GM21526 (cell line): ENCODE results near the gene SLC16A13.
"Not testable (repeated sequence)": the region's sequence is repeated elsewhere in the genome, so short reads cannot be mapped to it uniquely, and the experiment has no call there.

Source experiments
- ATAC-seq: cut with Tn5 transposase; IDR thresholded peaks from one replicate; pipeline ENCODE4 v1.9.1; 2021; ENCODE audit warnings: moderate library complexity; ENCODE audit not compliant: unreplicated experiment, low FRiP score

Gene SLC16A13

GRCh38 chr17:7058831-7059447 is 23.1 kb downstream of the SLC16A13 start:
- ATAC-seq: no peak

GRCh38 chr17:7060165-7060891 is 24.5 kb downstream of the SLC16A13 start:
- ATAC-seq: no peak

DNA sequence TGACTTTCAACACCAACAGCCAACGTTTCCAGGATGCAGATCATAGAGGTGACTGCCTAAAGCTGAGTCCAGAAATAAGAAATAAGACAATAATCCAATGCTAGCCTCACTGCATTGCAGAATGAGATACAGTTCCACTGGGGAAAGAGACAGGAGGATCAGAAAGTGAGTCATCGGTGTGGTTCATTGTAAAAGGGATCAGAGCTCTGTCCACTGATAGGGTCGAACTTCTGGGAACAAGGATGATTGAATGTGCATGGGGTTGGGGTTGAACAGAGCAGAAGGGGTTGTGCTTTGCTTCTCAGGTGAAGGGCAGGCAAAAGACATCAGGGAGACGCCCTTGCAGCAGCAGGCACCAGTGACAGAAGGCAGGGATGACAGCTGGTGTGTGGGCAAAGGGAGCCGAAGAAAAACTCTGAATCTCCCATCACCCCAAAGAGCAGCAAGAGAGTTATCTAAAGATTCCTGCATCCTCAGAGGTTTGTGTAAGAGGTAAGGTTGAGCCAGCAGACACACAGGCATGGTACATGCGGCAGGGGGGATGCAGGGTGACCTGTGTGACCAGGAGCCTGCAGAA is 27.8 kb downstream of the SLC16A13 start:
- ATAC-seq: no peak

- ATAC-seq: no peak
Measured at GRCh38 chr17:7064261-7064660, 28.4 kb downstream of the SLC16A13 start.

GRCh38 chr17:7067198-7067597 is 31.4 kb downstream of the SLC16A13 start:
- no peak for ATAC-seq

DNA sequence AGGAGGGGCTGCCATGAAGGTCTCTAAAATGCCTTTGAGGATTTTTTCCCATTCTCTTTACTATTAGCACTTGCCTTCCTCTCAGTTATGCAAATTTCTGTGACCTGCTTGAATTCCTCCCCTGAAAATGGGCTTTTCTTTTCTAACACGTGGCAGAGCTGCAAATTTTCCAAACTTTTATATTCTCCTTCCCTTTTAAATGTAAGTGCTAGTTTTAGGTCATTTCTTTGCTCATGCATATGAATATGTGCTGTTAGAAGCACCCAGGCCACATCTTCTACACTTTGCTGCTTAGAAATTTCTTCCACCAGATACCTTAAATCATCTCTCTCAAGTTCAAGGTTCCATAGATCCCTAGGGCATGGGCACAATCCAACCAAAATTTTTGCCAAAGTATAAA is 32.5 kb downstream of the SLC16A13 start:
- ATAC-seq: no peak

DNA sequence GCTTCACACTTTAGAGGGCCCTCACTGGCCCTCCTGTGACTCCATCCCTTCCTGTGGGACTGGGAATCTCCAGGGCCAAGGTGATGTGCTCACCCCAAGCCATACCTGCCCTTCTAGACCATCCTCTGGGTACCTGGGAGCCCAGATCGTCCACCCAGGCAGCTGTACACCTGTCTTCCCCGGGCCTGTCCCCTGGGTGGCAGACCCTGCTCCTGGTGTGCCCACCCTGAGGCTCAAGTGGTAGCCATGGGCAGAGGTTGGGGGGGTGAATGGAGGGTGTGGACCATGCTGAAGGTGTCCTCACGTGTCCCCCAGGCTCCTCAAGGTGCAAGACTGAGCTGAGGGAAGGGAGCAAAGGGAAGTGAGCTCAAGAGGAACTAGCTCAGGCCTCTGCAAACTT is 34.9 kb downstream of the SLC16A13 start:
- ATAC-seq: no peak

DNA sequence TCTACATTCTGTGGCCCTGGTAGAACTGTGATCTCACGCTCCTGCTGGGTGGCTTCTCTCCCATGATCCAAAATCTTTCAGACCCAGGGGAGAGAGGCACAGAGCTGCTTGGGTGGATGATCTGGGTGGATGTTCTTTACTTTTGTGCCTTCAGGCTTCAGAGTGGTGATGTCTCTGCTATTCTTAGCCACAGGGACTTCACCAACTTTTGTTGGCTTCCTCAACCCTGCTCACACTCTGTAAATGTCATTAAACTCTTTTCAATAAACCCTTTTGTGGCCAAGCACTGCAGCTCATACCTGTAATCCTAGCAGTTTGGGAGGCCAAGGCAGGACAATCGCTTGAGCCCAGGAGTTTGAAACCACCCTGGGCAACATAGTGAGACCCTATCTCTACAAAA is 36.6 kb downstream of the SLC16A13 start:
- no peak for ATAC-seq

- no peak for ATAC-seq
Measured at GRCh38 chr17:7074931-7075330, 39.1 kb downstream of the SLC16A13 start.

- ATAC-seq: no peak
Measured at GRCh38 chr17:7077911-7078546, 42.2 kb downstream of the SLC16A13 start.

GRCh38 chr17:7078711-7079110 is 42.9 kb downstream of the SLC16A13 start:
- no peak for ATAC-seq

- ATAC-seq: no peak
Measured at GRCh38 chr17:7079581-7080455, 44.0 kb downstream of the SLC16A13 start, which contains the start of gene CLEC10A. Gene CLEC10A, minus strand, starts transcription at chr17:7080251. Its CDS starts 1,439 bp downstream, at chr17:7078812.

DNA sequence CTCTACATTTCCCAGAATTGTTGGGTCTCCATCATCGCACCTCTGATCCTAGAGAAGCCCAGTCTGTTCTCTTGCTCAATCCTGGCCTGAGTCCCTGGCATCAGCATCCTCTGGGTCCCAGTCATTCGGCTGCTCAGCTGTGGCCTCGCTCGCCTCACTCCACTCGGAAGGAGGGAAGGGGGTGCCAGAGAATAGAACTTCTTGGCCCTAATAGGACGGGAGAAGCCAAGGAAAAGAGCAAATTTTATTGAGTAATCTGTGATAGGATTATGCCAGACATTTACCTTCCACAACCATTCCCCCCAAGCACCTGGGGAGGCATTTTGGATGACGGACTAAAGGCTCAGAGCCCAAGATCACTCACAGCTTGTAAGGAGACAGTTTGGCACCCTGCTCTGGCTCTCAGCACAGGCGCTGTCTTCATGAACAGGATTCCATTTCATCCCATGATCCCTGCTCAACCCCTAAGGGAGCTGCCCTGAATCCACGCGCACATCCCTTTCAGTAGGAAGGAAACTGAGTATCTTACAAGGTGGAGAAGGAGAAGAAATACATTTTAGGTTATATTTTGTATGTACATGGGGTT is 44.7 kb downstream of the SLC16A13 start:
- ATAC-seq: no peak

- ATAC-seq: no peak
Measured at GRCh38 chr17:7081341-7082062, 45.7 kb downstream of the SLC16A13 start.

DNA sequence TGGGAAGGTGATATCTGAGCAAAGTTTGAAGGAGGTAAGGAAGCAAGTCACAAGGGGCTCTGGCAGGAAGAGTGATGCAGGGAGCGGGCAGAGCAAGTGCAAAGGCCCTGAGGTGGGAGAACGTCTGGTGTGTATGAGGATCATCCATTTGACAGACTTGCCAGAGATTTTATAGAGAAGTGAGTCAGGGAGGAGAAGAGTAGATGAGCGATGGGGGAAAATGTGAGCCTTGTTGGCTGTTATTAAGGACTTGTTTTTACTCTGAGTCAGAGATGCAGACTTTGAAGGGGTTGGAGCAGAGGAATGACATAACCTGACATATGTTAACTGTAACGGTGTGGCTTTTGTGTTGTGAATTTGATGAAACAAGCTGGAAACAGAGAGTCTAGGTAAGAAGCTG is 47.8 kb downstream of the SLC16A13 start:
- no peak for ATAC-seq

DNA sequence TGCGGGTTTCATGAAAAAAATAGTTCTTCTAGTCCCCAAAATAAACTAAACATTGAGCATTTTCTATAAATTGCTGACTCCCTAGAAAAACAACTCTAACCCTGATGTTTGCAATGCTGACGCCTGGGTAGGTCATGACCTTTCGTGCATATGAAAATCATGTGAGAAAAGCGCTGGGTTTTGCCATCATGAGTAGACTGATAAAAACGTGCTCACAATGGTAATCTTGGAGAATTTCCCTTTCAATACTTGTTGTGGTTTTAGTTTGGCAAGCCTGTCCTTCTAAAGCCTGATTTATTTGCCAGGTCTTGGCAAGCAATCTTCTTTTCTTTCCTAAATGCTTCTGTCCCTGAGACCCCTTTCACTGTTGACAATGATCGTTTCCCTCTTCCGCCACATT is 48.3 kb downstream of the SLC16A13 start:
- no peak for ATAC-seq

- ATAC-seq: not testable (repeated sequence)
Measured at GRCh38 chr17:7088442-7088841, 52.6 kb downstream of the SLC16A13 start.

GRCh38 chr17:7089570-7089969 is 53.8 kb downstream of the SLC16A13 start:
- not testable (repeated sequence) for ATAC-seq
